ENCODE data around the gene DIPK1B. TPM values are rescaled to one million over a fixed set of nuclear protein-coding genes. Genes with fewer than 3 reads are reported as not detected.

The DIPK1B gene
- total RNA-seq, 1 experiment from 2014 or later: 45.4 TPM

- no peak for ATAC-seq
- no peaks in the 10 kb centered on the region for H3K36me3 Mint-ChIP-seq
- H3K9me3 Mint-ChIP-seq: peaks cover 3% of the 10 kb centered on the region; the same call in 1 of the 2 replicates
- POLR2A ChIA-PET: no interaction called here
- H3K27me3 Mint-ChIP-seq (ENCODE audit: low read depth): no peaks in the 10 kb centered on the region
- CTCF ChIA-PET: no interaction called here
- TF ChIP-seq E2F5 (CRISPR knock-in tag; IDR thresholded peaks at IDR 0.05) (no peak), GTF2I (CRISPR knock-in tag; conservative IDR thresholded peaks at IDR 0.05) (no peak), ZNF396 (CRISPR knock-in tag; IDR thresholded peaks at IDR 0.05; ENCODE audit: borderline replicate concordance) (no peak), ZNF425 (CRISPR knock-in tag; conservative IDR thresholded peaks at IDR 0.05) (no peak), ARID4B (CRISPR knock-in tag; IDR thresholded peaks at IDR 0.05; ENCODE audit: borderline replicate concordance) (no peak), FOXP4 (CRISPR knock-in tag; IDR thresholded peaks at IDR 0.05) (no peak)
- TF ChIP-seq, protein P1, sequence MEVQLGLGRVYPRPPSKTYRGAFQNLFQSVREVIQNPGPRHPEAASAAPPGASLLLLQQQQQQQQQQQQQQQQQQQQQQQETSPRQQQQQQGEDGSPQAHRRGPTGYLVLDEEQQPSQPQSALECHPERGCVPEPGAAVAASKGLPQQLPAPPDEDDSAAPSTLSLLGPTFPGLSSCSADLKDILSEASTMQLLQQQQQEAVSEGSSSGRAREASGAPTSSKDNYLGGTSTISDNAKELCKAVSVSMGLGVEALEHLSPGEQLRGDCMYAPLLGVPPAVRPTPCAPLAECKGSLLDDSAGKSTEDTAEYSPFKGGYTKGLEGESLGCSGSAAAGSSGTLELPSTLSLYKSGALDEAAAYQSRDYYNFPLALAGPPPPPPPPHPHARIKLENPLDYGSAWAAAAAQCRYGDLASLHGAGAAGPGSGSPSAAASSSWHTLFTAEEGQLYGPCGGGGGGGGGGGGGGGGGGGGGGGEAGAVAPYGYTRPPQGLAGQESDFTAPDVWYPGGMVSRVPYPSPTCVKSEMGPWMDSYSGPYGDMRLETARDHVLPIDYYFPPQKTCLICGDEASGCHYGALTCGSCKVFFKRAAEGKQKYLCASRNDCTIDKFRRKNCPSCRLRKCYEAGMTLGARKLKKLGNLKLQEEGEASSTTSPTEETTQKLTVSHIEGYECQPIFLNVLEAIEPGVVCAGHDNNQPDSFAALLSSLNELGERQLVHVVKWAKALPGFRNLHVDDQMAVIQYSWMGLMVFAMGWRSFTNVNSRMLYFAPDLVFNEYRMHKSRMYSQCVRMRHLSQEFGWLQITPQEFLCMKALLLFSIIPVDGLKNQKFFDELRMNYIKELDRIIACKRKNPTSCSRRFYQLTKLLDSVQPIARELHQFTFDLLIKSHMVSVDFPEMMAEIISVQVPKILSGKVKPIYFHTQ (CRISPR knock-in tag; IDR thresholded peaks at IDR 0.05): no peak
- TF ChIP-seq, protein P2, sequence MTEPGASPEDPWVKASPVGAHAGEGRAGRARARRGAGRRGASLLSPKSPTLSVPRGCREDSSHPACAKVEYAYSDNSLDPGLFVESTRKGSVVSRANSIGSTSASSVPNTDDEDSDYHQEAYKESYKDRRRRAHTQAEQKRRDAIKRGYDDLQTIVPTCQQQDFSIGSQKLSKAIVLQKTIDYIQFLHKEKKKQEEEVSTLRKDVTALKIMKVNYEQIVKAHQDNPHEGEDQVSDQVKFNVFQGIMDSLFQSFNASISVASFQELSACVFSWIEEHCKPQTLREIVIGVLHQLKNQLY (CRISPR knock-in tag; IDR thresholded peaks at IDR 0.05): no peak
- TF ChIP-seq, protein P3, sequence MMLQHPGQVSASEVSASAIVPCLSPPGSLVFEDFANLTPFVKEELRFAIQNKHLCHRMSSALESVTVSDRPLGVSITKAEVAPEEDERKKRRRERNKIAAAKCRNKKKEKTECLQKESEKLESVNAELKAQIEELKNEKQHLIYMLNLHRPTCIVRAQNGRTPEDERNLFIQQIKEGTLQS (CRISPR knock-in tag; conservative IDR thresholded peaks at IDR 0.05): no peak
- no peak overlapping the region for H3K4me3 Mint-ChIP-seq
- no peak overlapping the region for H3K27ac Mint-ChIP-seq
- DNase-seq (ENCODE audit: low spot score): no peak
- H3K4me1 Mint-ChIP-seq: peaks cover 4% of the 10 kb centered on the region; the same call in 1 of the 2 replicates
Observed at GRCh38 chr9:136735812-136736480, 23.6 kb downstream of the DIPK1B start.
